HG02938 (cell line): ENCODE measurements around the gene KMT2C.
"Not testable (repeated sequence)": the region's sequence is repeated elsewhere in the genome, so short reads cannot be mapped to it uniquely, and the experiment has no call there.

Experiments
- ATAC-seq: cut with Tn5 transposase; IDR thresholded peaks from one replicate; pipeline ENCODE4 v1.9.1; 2021; ENCODE audit warnings: mild to moderate bottlenecking, moderate library complexity; ENCODE audit not compliant: unreplicated experiment

The KMT2C gene

GRCh38 chr7:152328234-152328633 lies 107.6 kb downstream of the KMT2C start:
- ATAC-seq, result no peak

DNA sequence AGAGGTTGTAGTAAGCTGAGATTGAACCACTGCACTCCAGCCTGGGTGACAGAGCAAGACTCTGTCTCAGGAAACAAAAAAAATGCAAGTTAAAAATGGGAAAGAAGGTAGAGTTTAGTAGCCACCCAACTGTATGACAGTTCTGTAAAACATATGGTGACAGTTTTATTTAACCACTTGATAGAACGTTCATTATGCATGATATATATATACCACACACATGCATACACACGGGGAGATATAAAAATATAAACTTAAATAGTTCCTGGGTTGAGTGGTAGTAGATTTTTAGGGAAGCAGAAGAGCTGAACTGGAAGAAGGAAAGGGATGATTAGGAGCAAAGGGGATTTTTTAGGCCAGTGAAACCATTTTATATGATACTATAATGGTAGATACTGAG lies 120.0 kb downstream of the KMT2C start:
- no peak for ATAC-seq

- ATAC-seq, result no peak
Measured at GRCh38 chr7:152313831-152314604, 121.8 kb downstream of the KMT2C start.

- no peak for ATAC-seq
Measured at GRCh38 chr7:152313217-152313616, 122.6 kb downstream of the KMT2C start.

DNA sequence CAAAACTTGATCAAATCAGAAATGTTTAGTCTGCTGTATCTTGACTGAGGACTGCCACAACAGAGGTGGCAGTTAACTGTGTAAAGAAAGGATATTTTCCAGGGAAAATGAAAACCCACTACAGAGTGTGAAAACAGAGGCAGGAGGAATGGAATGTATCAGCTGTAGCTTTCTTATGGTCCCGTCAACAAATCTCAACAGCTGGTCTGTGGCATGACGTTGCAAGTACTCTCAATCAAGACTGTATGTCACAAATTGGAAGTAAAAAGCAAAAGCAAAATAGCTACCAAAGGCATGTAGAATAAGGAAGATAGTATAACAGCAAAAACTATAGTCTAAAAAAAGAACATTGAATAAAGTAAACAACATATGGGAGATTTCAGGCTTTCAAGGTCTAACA lies 123.5 kb downstream of the KMT2C start:
- ATAC-seq, result no peak

GRCh38 chr7:152307902-152308301 lies 127.9 kb downstream of the KMT2C start:
- no peak for ATAC-seq

DNA sequence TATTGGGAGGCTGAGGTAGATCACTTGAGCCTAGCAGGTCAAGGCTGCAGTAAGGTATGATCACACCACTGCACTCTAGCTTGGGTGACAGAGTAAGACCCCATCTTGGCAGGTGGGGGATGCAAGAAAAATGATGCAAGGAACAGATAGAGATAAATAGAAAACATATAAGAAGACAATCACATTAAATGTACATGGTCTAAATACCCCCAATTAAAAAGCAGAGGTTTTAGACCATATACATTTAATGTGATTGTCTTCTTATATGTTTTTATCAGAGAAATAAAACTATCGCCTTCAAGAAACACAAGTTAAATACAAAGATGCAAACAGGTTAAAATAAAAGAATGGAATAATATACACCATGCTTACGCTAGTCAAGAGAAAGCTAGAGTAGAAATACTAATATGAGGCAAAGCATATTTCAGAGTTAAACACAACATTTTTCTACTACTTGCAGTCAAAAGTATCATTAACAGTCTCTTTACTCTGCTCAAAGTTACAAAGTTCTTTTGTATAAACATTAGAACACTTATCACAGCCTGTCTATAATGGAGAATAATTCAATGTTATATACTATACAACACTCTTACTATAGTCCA lies 136.2 kb downstream of the KMT2C start:
- not testable (repeated sequence) for ATAC-seq

DNA sequence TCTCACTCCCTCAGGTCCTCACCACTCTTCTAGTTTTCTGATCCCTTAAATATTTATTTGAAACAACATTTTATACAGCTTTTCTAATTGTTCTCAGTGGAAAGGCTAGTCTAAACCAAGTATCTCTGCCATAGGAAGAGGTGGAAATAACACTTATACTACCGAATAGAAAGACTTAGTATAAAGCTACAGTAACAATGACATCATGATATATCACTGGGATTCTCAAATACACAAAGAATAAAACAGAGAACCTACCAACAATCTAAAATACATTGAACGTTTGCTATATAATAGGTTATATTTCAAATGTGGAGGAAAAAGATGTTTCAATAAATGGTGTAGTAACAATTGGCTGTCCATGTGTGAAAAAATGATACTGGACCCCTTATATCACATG lies 142.9 kb downstream of the KMT2C start:
- no peak for ATAC-seq

- not testable (repeated sequence) for ATAC-seq
Measured at GRCh38 chr7:152286972-152287371, 148.8 kb downstream of the KMT2C start.

DNA sequence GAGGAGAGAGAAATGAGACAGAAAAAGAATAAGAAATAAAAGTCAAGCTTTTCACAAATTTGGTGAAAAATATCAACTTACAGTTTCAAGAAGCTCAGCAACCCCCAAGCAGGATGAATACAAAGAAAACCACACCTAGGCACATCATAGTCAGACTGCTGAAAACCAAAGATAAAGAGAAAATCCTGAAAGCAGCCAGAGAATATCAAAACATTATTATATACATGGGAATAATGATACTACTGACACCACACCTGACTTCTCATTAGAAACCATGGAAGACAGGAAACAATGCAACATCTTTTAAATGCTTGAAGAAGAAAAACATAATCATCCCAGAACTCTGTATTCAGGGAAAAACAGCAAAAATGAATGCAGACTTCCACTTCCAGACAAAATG lies 149.6 kb downstream of the KMT2C start:
- ATAC-seq, result not testable (repeated sequence)

GRCh38 chr7:152284998-152285397 lies 150.8 kb downstream of the KMT2C start:
- ATAC-seq, result not testable (repeated sequence)

DNA sequence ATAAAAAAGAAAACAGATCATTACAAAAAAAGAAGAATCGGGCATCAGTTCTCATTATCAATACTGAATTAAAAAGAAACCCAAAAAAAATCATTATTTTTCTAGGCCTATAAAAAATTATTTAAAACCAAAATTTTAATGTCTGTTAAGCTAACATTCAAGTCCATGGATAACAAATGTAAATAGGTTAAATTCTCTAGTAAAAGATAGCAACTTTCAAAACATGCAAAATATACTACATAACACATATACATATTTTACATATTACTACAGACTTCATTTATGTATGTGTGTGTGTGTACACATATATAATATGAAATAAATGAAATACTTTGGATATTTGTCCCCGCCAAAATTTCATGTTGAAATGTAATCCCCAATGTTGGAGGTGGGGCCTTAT lies 158.1 kb downstream of the KMT2C start:
- not testable (repeated sequence) for ATAC-seq

- not testable (repeated sequence) for ATAC-seq
Measured at GRCh38 chr7:152270427-152270826, 165.4 kb downstream of the KMT2C start.

DNA sequence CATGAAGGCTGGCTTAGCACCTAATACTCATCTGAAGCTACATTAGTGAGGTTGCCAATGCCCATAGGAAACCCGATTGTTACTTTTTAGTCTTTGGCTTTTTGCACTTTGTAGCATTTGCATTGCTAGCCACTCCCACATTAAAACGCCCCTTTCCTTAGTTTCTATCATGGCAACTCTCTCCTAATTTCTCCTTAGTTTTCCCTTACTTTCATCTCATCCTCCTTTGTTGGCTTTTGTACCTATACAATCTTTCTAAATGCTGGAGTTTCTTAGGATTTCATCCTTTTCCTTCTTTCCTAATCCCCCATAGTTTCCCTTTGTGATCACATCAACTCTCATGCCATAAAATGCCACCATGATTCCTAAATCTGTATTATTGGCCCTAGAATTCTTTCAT lies 168.9 kb downstream of the KMT2C start:
- ATAC-seq, result not testable (repeated sequence)

- ATAC-seq, result not testable (repeated sequence)
Measured at GRCh38 chr7:152264915-152265314, 170.9 kb downstream of the KMT2C start.

- ATAC-seq, result not testable (repeated sequence)
Measured at GRCh38 chr7:152262146-152262545, 173.7 kb downstream of the KMT2C start.

- ATAC-seq, result not testable (repeated sequence)
Measured at GRCh38 chr7:152259645-152260044, 176.2 kb downstream of the KMT2C start.

- not testable (repeated sequence) for ATAC-seq
Measured at GRCh38 chr7:152247851-152248250, 188.0 kb downstream of the KMT2C start.

DNA sequence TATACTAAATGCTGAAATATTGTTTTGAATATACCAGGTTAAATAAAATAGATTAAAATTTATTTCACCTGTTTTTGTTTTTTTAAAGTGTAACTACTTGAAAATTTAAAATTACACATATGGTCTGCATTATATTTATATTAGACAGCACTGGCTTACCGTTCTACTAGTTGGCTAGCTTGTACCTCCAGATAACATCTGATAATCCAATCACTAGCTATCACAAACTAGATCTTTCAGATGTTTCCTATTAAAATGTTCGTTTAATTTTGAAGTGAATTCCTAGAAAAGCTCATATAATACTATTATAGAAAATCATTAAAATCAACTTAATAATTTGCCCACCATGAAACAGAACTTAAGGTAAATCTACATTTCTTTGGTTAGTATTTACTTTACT lies 190.4 kb downstream of the KMT2C start:
- not testable (repeated sequence) for ATAC-seq

DNA sequence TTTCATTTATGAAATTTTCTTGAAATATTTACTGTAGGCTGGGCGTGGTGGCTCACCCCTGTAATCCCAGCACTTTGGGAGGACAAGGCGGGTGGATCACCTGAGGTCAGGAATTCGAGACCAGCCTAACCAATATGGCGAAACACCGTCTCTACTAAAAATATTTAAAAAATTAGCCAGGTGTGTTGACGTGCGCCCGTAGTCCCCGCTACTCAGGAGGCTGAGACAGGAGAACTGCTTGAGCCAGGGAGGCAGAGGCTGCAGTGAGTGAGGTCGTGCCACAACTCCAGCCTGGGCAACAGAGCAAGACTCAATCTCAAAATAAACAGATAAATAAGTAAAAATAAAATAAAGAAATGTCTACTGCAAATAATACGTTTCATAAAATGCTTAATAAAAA lies 192.3 kb downstream of the KMT2C start:
- not testable (repeated sequence) for ATAC-seq

DNA sequence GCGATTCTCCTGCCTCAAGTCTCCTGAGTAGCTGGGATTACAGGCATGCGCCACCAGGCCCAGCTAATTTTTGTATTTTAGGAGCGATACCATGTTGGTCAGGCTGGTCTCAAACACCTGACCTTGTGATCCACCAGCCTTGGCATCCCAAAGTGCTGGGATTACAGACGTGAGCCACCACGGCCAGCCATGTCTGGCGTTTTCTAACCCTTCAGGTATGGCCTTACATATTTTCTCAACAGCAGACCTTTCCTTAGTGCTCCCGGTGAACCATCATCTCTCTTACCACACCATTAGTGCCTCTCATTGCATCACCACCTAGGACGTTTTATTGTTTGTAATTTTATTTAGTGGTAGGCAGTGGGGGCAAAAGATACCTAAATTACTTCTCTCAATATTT lies 194.5 kb downstream of the KMT2C start:
- ATAC-seq, result not testable (repeated sequence)

- not testable (repeated sequence) for ATAC-seq
Measured at GRCh38 chr7:152236306-152236705, 199.5 kb downstream of the KMT2C start.
